NCI-H82 (cell line): ENCODE data around the gene CEP95.
A peak's percentile ranks its signal among the peaks of the same experiment; 100 is the strongest.
"Not testable (repeated sequence)": the region's sequence is repeated elsewhere in the genome, so short reads cannot be mapped to it uniquely, and the experiment has no call there.

Experiments used
- DNase-seq: peaks from one replicate; lab custom pipeline; 2025; lab: John Stamatoyannopoulos, UW

CEP95 gene

DNA sequence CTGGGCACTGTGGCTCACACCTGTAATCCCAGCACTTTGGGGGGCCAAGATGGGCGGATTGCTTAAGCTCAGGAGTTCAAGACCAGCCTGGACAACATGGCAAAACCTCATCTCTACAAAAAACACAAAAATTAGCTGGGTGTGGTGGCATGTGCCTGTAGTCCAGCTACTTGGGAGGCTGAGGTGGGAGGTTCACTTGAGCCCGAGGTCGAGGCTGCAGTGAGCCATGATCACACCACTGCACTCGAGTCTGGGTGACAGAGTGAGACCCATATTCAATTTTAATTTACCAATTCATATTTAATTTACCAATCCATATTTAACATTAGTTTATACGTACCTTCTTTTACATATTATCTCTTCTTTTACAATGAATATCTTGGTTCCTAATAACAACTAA is 11.5 kb upstream of the CEP95 start:
- DNase-seq: not testable (repeated sequence)

DNA sequence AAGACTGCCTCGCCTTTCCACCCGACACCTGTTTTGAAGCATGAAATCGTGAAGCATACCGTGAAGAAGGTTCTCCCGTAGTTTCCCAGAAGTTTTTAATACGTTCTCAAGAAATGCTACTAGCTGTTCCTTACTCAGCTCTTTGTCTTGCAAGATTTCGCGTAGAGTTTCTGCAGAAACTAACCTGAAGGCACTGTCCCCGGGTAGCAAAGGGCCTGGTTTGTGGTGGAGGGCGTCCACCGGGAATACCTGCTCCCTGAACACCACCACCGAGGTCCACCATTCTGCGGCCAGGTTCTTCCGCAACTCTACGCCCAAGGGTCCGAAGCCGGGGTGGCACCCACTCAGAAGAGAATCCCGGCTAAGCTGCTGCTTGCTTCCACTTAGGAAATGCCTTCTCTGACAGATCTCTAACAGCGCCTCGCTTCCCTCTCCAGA is 10.4 kb upstream of the CEP95 start:
- no peak for DNase-seq

DNA sequence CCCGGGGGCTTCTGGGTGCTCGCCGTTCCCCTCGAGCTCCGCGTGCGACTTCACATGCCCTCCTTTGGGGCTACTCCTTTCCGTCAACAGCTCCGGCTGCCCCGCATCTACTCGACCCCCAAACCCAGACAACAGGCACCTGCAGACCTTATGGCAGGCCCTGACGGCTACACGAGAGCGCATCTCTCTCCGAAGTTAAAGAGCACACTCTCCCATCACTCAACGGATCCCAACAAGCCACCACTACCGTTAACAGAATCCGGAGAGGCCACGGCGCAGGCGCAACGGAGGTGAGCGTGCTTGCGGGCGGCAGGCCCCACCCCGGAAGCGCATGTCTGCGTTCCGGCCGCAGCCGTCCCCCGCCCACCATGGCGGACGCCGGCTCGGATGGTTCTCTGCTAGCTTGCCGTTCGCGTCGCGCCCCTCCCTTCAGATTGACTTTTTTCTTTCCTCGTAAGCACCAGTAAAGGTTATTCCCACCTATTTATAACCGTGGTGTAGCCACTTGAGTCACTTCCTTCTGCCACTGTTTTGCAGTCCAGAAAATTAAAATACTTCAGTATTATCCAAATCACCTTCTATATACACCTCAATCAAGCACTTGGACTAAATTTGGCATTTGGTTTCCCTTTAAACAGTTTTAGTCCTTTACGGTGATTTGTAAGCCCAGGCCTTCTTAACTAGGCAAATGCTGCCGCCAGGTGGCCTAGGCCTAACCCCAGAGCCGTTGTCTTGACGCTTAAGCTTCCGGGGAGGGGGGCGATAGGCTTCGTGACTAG is 9.8 kb upstream of the CEP95 start, which contains the start of gene POLG2:
Gene POLG2 (minus strand): TSS at position 269 of the 779 bp plus-strand sequence. CDS start 86 bp downstream, at position 183.
- peak; percentile 96 for DNase-seq

DNA sequence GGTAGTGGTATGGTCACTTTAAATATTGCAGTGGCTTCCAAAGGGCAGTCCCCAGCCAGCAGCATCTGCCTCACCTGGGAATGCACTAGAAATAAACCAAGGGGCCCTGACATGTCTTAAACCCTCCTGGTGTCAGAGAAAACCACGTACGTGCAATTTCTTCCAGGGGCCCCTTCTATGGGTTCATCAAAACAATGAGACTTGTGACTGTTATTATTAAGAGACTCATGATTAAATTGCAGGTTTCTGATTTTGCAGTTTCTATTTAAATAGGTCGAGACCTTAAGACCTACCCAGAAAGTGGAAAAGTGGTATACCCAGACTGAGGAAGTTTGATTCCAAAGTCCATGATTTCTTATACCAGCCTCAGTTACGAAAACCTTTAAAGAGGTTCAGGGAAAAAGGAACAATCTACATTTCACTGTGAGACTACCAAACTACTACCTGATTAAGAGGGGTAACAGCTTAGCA is 9.2 kb upstream of the CEP95 start:
- no peak for DNase-seq

DNA sequence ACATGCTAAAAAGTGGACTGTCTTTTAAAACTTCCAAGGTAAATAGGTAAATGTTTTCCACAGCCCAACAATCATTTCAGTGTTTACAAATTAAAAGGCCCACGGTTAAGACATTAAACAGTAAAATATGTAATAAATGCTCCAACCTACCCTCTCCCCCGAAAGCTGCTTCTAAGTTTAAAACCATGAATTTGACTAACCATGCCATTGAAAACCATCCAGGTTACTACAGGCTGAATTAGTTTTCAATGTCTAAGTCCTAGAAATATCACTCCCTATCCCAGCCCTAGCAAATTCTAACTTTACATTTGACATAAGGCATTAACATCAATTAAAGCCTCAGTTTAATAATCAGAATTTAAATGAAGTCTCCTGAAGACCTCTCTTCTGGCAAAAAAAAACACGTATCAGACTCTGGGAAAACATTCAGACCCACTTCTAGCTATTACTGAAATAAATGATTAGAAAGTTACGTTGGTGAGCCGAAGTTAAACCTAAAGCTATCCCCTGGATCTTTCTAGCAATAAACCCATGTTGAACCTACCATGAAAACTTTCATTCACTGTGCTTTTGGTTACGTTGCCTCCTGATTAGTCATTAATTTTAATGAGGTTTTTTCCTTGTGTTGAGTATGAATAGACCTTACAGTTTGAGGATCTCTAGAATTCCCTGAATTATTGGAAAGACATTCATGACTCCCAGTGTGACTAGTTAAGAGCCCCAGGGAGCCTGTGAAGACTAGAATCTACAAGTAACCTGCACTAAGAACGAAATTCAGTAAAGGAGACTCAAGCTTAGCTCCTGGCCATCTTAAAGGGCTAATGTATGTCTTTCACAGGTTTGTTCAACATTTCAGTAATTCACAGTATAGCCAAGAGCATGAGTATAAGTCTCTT is 8.2 kb upstream of the CEP95 start:
- DNase-seq: no peak

DNA sequence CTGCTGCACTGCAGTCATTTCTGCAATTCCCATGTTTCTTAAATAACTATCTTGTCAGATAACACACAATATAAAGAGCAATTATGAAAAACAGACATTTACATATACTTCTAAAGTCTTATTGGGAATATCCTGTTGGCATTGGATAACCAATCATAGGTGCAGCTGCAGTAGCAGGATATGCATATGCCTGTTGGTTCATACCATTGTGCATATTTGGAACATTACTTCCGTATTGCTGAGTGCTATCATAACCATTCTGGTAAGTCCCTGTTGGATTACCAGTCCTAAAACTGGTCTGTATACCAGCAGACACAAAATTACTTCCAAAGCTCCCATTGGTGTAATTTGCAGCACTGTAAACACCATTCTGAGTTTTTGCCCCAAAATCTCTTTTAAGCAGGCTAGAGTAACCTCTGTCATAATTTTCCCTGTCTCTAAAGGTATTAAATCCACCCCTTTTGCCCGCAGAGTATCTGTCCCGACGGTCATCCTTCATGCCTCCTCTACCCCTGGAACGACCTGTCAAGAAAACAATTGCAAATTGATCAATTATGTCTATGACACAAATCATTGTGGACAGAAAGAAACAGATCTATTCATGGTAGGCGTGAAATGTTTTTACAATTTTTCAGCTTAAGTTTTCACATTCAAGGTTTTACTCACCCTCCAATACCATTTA is 6.8 kb upstream of the CEP95 start:
- no peak for DNase-seq

DNA sequence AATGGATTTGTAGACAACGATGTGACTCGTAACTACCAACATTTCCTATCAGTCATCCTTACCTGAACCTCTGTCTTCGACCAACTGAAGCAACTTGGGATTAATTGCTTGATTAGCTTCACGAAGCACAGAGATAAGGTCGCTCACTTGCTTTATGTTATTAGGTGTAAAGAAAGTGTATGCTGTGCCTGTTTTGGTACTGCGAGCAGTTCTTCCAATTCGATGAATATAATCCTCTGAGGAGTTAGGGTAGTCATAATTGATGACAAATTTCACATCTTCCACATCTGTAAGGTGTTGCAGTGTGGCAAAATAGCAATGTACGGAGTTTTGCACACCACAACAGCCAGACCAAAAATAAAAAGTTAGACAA is 6.3 kb upstream of the CEP95 start:
- DNase-seq: no peak

DNA sequence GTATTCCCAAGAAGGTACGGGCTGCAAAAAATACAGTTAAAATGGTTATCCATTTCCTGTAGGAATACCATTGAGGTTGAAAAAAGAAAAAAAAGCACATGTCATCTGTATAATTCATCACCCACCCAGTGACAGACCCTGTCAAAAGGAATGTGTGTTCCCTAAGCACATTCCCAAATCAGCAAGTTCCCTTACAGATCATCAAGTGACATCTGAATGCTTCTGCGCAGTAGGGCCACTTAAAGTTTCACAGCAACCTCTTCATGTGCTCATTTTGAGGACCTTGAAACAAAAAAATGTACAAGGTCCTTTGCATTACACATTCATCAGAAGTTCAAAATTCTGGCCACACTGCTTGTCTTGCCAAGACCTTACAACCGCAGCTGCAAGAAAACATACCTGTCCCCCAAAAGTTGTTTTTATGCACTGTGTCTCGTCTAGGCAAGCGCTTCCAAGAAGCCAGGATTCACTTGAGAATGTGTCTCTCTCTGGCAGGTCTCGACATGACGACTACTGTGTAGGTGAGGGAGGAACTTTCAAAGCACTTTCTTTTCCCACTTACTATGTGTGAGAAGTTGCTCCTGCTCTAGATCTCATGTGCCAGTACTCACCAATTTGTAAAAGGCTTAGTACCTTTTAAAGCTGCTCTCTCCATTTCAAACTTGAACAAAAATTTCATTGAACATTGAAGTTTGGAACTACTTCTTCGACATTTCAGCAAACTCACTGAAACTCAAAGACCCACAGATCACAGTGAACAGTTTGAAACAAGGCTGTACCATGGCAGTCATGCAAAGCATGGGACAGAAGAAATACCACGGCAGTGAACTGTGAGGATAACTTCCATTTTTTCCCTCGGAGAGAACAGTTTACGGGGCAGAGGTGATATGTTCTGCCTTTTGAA is 5.7 kb upstream of the CEP95 start:
- DNase-seq: no peak

DNA sequence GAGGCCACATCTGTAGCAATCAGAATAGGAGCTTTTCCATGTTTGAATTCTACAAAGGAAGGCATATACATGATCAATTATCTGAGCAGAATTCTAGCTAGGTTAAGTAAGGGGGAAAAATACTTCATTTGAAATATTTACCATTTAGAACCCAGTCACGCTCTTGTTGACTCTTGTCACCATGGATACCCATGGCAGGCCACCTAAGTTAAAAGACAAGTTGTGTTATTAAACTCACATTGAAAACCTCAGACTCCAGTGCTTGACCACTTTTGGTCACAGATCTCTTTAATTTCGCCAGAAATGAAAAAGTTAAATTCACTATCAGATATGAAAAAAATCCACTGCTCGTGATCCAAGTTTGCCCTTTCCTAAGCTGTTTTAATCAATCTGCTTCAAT is 4.8 kb upstream of the CEP95 start:
- DNase-seq: no peak

DNA sequence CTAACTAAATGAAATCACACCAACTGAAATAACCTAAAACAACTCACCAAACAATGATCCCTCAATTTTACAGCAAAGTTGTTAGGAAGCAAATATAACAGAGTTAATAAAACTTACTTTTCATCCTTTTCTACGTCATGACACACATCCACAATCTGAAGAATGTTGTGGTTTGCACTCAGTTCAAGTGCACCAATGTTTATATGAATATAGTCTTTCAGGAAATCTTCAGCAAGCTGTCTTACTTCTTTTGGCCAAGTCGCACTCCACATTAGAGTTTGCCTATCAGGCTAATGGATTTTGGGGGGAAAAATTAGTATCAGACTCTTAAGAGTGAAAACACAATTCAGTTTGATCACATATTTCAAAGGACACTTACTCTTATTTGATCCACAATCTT is 4.0 kb upstream of the CEP95 start:
- DNase-seq: no peak

DNA sequence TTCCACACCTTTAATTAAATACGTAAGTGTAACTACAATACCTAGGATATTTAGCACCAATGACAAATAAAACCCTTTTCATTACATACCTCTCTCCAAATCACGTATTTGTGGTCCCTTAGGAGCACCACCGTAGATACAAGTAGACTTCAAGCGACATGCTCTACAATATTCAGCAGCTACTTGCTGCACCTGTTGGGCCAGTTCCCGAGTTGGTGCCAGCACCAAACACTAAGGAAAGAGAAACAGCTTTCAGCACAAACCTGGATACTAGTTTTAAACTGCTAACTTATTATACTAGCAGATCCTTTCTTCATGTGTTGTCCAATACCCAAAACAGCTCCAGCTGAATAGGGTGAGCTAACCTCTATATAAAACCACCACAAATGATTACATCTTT is 3.4 kb upstream of the CEP95 start:
- DNase-seq: no peak

DNA sequence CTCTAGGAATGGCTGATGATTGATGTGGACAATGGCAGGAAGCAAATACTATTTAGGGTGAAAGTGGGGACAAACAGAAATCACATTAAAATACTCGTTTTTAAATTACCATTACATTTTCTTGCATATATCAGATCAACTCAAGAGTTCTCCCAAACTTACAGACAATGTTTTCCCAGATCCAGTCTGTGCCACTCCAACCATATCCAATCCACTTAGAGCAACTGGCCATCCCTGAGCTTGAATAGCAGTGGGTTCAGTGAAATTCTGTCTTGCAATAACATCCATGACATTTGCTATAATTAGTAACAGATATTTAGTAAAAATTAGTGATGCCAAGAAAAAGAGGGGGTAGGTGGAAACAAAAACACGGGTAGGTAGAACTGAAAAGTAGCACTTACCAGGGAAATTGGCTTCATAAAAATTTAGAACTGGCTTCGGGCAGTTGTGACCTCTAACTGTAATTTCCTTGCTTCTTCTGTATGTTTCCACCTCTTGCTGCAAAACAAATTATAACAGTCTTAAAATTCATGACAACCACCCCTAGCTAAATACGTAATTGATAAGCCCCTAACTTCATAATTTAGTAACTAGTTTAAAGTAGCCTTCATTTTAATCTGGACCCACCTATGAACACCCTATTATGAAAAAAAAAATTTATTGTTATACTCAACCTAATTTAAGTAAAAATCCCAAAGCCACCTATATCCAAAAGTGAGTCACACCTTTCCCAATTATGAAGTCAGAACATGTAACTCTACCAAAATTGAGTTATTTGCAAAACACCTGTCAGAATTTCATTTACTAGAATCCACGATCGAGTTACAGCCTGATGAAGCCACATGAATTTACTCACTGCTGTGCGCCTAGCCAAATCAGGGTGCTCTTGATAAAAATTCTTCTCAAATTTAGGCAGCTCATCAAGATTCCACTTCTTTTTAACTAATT is 2.7 kb upstream of the CEP95 start:
- no peak for DNase-seq

DNA sequence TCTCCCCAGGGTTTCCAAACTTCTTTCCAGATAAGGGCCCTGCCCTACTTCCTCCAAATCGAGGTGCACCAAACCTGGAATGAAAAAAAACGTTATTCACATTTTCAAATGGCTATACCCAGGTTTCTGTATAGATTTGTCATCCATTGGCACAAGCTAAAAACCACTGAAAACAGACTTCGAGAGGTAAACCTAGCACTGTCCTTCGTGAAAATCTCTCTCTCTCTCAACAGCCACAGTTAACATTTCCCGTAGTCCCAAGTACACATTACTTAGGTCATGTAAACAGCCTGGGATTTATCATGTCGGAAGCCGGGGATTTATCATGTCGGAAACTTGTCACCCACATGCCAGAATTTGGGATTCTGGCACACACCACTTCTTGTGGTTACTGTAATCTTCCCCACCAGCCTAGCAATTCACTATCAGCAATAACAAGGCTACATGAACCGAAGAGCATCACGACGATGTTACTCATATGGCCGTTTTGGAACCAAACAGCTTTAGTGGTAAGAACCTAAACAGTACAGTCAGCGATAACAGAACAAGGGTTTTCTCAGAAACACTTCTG is 1.9 kb upstream of the CEP95 start:
- peak; percentile 53 for DNase-seq

DNA sequence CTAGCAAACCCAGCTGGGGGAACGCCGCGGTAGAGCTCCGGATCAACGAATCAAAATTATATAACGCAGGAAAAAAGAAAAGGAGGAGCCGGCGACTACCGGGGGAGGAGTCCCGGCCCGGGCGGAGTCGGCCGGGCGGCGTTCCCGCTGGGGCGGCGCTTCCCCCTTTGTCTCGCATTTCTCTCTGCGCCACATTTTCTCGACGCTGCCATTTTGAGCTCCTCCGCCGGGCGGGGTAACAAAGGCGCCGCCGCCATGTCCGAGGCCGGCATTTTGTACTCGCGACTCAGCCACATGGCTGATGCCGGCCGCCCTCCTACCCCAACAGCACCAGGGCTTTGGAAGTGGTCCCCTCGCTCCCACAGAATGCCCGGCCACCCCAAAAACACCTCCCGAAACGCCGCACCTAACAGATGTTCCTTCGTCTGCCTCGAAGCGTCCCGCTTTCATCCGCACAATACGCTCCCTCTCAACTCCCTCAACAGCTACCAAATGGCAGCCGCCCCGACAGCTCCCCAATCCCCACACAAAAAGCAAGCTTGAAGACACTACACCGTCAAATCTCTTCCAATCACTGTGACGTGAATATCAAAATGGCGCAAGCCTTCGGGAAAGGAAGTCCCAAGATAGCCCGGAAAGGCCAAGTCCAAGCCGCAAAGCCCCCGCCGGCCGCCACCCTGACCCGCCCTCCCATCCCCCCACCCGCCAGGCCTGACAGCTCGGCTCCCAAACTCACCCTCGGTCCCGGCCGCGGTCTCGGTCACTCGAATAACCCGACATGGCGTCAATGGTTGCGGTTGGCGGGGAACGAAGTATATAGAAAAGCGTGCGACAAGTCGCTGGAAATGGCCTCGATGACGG is 1.2 kb upstream of the CEP95 start:
- peak; percentile 76 for DNase-seq

DNA sequence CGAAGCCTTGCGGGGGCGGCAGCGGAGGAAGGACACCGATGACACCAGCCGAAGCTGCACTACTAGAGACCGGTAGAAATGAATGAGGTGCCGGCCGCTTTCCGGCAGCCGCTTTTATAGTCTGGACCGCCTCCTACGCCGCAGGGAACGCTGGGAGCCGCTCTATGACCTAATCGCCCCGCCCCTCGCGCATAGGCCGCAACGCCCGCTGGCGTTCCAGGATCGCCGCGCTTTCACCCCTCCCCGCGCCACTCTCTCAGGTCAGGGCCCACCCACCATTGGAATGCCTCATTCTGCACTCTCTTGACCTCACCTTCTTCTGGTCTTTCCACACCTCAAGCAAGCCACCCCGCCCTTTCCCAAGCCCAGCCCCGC is 589 bp upstream of the CEP95 start, which contains the start of gene DDX5:
Gene DDX5 (minus strand): TSS at position 89 of the 375 bp plus-strand sequence. CDS start 170 bp downstream, outside the sequence.
- DNase-seq: peak; percentile 100

DNA sequence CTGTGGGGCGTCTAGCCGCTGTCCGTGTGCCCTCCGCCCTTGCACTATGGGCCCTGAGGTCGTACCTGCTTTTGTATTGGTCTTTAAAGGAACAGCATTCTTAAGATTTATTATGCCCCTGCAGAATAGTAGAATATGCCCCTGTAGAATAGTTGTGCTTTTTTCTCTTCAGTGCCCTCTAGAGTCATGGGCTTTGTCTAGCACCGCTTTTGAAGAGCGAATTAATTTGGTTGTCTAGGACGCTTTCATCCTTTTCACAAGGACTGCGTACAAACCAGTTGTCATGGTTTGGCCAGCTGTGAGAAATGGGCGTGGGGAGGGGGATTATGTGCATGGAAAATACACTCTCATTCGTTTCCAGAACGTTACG is 621 bp downstream of the CEP95 start:
- peak; percentile 83 for DNase-seq

DNA sequence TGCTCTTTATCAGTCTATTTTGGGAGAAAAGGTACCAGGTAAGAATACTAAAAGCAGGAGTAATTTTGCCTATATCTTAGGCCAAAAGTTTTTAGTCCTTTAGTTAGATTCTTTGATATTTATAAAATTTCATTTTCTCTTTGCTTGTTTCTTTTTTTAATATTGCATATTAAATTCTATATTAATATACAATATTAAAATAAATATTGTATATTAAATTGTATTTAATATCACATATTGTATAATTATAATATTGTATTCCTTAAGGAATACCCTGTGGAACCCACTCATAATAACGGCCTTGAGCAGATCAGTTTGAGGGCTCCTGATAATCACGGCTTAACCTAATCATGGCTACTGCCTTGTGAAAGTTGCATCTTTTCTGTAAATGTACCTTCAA is 1.9 kb downstream of the CEP95 start:
- DNase-seq: peak; percentile 45

DNA sequence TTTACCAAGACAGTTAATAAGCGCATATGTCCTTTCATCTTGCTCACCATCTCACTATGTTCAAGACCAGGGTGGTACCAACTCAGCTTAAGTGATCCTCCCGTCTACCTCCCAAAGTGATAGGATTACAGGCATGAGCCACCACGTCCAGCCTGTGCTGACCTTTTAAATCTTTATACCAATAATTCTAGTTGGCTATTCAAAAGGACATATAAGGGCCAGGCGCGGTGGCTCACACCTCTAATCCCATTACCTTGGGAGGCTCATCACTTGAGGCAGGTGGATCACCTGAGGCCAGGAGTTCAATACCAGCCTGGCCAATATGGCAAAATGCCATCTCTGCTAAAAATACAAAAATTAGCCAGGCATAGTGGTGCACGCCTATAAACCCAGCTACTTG is 2.4 kb downstream of the CEP95 start:
- DNase-seq: peak; percentile 51

DNA sequence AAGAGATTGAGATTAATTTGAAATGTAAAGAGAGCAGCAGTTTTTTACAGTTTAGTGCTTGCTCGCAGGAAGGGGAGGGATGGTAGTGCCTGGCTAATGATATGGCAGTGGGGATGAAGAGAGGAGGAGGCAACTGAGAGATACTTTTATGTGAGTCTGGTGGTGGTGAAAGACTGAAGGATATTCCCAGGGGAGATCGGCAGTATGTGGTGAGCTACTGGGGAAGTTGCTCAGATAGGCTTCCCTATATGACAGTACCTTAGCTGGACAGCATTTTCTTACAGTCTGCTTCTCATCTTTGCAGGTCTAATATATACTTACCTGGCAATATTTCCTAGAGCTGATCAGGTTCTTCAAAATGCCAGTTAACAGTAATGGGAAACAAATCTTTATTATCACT is 8.6 kb downstream of the CEP95 start:
- no peak for DNase-seq
